Lower lobe of right lung (tissue), 2 donors: Measurements from ENCODE around the gene B4GALT2. TPM values are rescaled to one million over a fixed set of nuclear protein-coding genes. Genes with fewer than 3 reads are reported as not detected.

ENCODE experiments used
- ATAC-seq, 2 donors: fragments of 200-7000 bp; cut with Tn5 transposase; one replicate each; pipeline ENCODE4 v1.9.1; 2020 to 2022; ENCODE audit warnings: mild to moderate bottlenecking in 2 of 2, moderate library complexity in 2 of 2
- DNase-seq: peaks from one replicate; pipeline ENCODE4 v3.0.0-alpha.2; 2020
- H3K27ac ChIP-seq: fragments of 200-600 bp; one replicate; pipeline ENCODE4 v1.8.0; 2022
- H3K27me3 ChIP-seq: fragments of 200-600 bp; one replicate; pipeline ENCODE4 v1.8.0; 2022; ENCODE audit warnings: low read depth
- H3K36me3 ChIP-seq: fragments of 200-600 bp; one replicate; pipeline ENCODE4 v1.8.0; 2022; ENCODE audit warnings: mild to moderate bottlenecking
- H3K4me1 ChIP-seq: fragments of 200-600 bp; one replicate; pipeline ENCODE4 v1.8.0; 2022
- H3K4me3 ChIP-seq: fragments of 200-600 bp; one replicate; pipeline ENCODE4 v1.8.0; 2022; ENCODE audit warnings: mild to moderate bottlenecking
- H3K9me3 ChIP-seq: fragments of 200-600 bp; one replicate; pipeline ENCODE4 v1.8.0; 2022
- CTCF ChIP-seq: fragments of 200-600 bp; IDR thresholded peaks from one replicate; pipeline ENCODE4 v1.8.0; 2022; ENCODE audit warnings: antibody characterized with exemption, mild to moderate bottlenecking
- intact Hi-C: fragments of 100-400 bp; cut with DNase I; formaldehyde crosslinking; loops from one replicate; pipeline ENCODE4 v1.11.0; 2022
- total RNA-seq: library from RNA; stranded (reverse); fragmentation: NEBNext Ultra II Directional; extraction: Animal tissue kit (Norgen Biotek cat#: 25700); gene quantifications from one replicate; pipeline ENCODE4 v1.2.1, GENCODE V29; 2021
- donor health status: DM: no; HTN: yes; CAD: no; lungs with severe emphysema.

The B4GALT2 gene
- total RNA-seq, 1 donor from 2014 or later = 17.3 TPM

- no peak for ATAC-seq
- Histone ChIP-seq H3K4me3 (no peak overlapping the region), H3K27ac (no peak overlapping the region), H3K4me1 (peaks cover 35% of the 10 kb centered on the region), H3K27me3 (peaks cover 21% of the 10 kb centered on the region), H3K36me3 (no peaks in the 10 kb centered on the region), H3K9me3 (no peaks in the 10 kb centered on the region)
- no peak for TF ChIP-seq CTCF
- intact Hi-C loops = no loop called here
- no peak for DNase-seq
These were observed 41.7 kb upstream of the B4GALT2 start for GRCh38 chr1:43937179-43937865.

GRCh38 chr1:43938383-43938782 lies 40.6 kb upstream of the B4GALT2 start:
- DNase-seq (no peak), ATAC-seq (no peak)
- Histone ChIP-seq H3K36me3 (no peaks in the 10 kb centered on the region), H3K4me3 (no peak overlapping the region), H3K9me3 (no peaks in the 10 kb centered on the region), H3K27ac (no peak overlapping the region), H3K4me1 (peaks cover 30% of the 10 kb centered on the region), H3K27me3 (peaks cover 19% of the 10 kb centered on the region)
- TF ChIP-seq CTCF = no peak
- intact Hi-C loops = no loop called here

GRCh38 chr1:43938892-43939587 lies 40.0 kb upstream of the B4GALT2 start:
- Histone ChIP-seq H3K27me3 (peaks cover 12% of the 10 kb centered on the region), H3K36me3 (no peaks in the 10 kb centered on the region), H3K27ac (no peak overlapping the region), H3K4me1 (peaks cover 23% of the 10 kb centered on the region), H3K9me3 (no peaks in the 10 kb centered on the region), H3K4me3 (no peak overlapping the region)
- no peak for TF ChIP-seq CTCF
- intact Hi-C loops = no loop called here
- ATAC-seq (no peak), DNase-seq (no peak)

GRCh38 chr1:43942411-43942810 lies 36.6 kb upstream of the B4GALT2 start:
- intact Hi-C loops = no loop called here
- DNase-seq (no peak), ATAC-seq (no peak)
- TF ChIP-seq CTCF = no peak
- H3K4me3 ChIP-seq = no peak overlapping the region
- peaks cover 20% of the 10 kb centered on the region for H3K4me1 ChIP-seq
- no peaks in the 10 kb centered on the region for H3K36me3 ChIP-seq
- no peaks in the 10 kb centered on the region for H3K9me3 ChIP-seq
- no peak overlapping the region for H3K27ac ChIP-seq
- H3K27me3 ChIP-seq = no peaks in the 10 kb centered on the region

GRCh38 chr1:43944860-43945259 lies 34.1 kb upstream of the B4GALT2 start:
- no peaks in the 10 kb centered on the region for H3K27me3 ChIP-seq
- H3K4me1 ChIP-seq = peaks cover 37% of the 10 kb centered on the region
- H3K9me3 ChIP-seq = no peaks in the 10 kb centered on the region
- H3K4me3 ChIP-seq = no peak overlapping the region
- TF ChIP-seq CTCF = no peak
- ATAC-seq (no peak), DNase-seq (no peak)
- no peak overlapping the region for H3K27ac ChIP-seq
- intact Hi-C loops = no loop called here
- H3K36me3 ChIP-seq = peaks cover 4% of the 10 kb centered on the region
